ENCODE data around the gene ADGRV1.

DNA sequence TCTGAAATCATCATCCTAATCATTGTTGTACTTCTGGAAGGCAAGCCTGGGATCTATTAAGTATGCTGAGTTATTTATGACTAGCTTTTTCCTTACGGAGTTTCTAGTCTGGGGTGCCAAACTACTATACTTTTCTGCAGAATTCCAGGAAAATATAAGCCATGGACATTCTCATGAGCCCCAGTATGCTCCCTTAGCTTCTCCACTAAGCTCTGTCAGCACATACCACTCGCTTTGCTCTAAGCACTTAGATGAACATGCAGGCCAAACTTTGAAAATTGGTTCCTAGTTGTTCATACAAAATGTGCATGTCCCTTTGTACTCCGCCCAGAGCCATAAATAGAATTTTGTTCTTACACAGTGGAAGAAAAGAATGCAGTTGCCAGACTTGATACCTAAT, 539.9 kb downstream of the ADGRV1 start:
- TF ChIP-seq TEAD4 (IDR thresholded peaks at IDR 0.05) (no peak), YY1 (IDR thresholded peaks at IDR 0.05; ENCODE audit: low read depth) (no peak), CREB1 (IDR thresholded peaks at IDR 0.05; ENCODE audit: low read depth) (no peak), EP300 (IDR thresholded peaks at IDR 0.05; ENCODE audit: borderline replicate concordance) (no peak), EGR1 (IDR thresholded peaks at IDR 0.05) (no peak), RAD21 (IDR thresholded peaks at IDR 0.05; ENCODE audit: low read depth) (no peak), CEBPB (IDR thresholded peaks at IDR 0.05) (no peak), MAX (IDR thresholded peaks at IDR 0.05) (no peak), REST (IDR thresholded peaks at IDR 0.05; ENCODE audit: low read depth) (no peak), FOXM1 (IDR thresholded peaks at IDR 0.05; ENCODE audit: borderline replicate concordance, low read depth) (no peak), NFIC (IDR thresholded peaks at IDR 0.05) (no peak)
- TF ChIP-seq, protein P1, sequence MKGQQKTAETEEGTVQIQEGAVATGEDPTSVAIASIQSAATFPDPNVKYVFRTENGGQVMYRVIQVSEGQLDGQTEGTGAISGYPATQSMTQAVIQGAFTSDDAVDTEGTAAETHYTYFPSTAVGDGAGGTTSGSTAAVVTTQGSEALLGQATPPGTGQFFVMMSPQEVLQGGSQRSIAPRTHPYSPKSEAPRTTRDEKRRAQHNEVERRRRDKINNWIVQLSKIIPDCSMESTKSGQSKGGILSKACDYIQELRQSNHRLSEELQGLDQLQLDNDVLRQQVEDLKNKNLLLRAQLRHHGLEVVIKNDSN (IDR thresholded peaks at IDR 0.05) = no peak
